SK-N-DZ (cell line): ENCODE data around the gene RPL7A. TPM values are rescaled to one million over a fixed set of nuclear protein-coding genes. Genes with fewer than 3 reads are reported as not detected.
"Not testable (repeated sequence)": the region's sequence is repeated elsewhere in the genome, so short reads cannot be mapped to it uniquely, and the experiment has no call there.

ENCODE experiments used
- DNase-seq: peaks from one replicate; pipeline ENCODE4 v3.0.0-alpha.2; 2015; ENCODE audit warnings: low spot score
- polyA plus RNA-seq, 2 experiments: library from polyadenylated mRNA; depleted of rRNA; stranded (reverse); fragments of >200 nt; gene quantifications; 2 replicates each; pipeline ENCODE4 v1.2.3, GENCODE V29; 2014

Gene RPL7A
- 3,794 and 4,325 TPM in 2 replicates for polyA plus RNA-seq (2014; cell fraction: cytosol; rRNA removed)
- polyA plus RNA-seq (2014; cell fraction: nucleus; rRNA removed), result 2,303 and 2,962 TPM in 2 replicates

- DNase-seq, result peak; percentile 98
Observed at GRCh38 chr9:133347985-133348717, at the start of gene RPL7A, which contains the start of gene MED22. Gene RPL7A (plus strand): TSS chr9:133348218. CDS start chr9:133348244, 26 bp downstream. Gene MED22 (minus strand): TSS chr9:133348131. CDS start chr9:133346662, 1,469 bp downstream.

GRCh38 chr9:133299996-133300395, 48.0 kb upstream of the RPL7A start:
- DNase-seq, result not testable (repeated sequence)

GRCh38 chr9:133301253-133302230, 46.5 kb upstream of the RPL7A start:
- no peak for DNase-seq

- no peak for DNase-seq
Observed at GRCh38 chr9:133303266-133304157, 44.5 kb upstream of the RPL7A start.

DNA sequence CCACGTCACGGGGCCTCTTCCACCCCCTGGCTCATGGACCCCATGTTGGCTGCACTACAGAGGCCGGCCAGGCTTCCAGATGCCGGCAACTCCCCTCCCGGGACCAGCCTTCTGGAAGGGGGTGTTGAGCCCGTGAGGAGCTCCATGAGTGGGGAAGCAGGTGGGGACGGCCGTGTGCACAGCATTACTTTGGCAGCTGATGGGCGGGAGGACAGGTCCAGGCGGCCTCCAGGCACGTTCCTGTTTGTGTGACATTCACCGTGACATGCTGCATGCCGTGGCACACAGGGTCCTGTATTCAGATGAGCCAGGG, 43.9 kb upstream of the RPL7A start:
- DNase-seq, result no peak

GRCh38 chr9:133304477-133305377, 43.3 kb upstream of the RPL7A start:
- DNase-seq, result no peak

GRCh38 chr9:133305731-133306130, 42.3 kb upstream of the RPL7A start:
- DNase-seq, result no peak

DNA sequence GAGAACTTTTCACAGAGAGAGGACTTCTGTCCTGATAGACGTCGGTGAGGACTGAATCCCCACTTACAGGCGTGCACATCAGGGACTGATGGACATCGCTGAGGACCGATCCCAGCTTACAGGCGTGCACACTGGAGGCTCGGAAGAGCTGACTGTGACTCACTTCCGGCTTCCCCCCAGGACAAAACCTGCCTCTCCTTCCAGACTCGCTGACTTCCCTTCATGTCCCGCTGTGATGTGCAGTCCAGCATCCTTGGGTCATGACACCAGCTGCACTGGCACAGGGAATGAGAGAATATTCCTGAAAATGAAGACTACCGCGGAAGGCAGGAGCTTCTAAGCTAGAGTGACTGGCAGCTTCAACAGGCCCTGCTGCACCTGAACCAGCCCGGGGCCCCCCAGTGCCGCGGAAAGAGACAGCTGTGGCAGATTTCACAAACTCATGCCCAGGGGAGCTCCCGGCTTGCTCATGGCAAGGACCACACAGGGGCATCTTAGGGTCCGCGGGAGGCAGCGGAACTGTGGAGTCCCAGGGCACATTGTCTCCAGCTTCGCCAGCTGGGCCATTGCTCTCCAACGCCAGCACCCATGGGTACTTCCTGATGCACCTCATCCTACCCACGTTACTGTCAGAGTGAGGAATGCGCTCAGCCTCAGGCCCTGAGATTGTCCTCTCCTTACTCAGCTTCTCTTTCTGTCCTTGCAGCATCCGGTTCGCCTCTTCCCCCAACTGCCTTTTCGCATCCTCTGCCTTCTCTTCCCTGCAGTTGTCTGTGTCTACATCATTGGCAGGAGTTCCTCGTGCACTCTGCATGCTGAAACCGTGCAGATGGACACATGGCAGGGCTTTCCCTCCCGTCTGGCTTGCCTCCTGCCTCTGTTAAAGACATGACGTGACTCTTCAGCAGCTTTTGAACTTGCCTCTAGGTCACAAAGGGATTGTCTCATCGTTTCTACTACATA, 41.5 kb upstream of the RPL7A start:
- no peak for DNase-seq

GRCh38 chr9:133307301-133307700, 40.7 kb upstream of the RPL7A start:
- DNase-seq, result no peak

DNA sequence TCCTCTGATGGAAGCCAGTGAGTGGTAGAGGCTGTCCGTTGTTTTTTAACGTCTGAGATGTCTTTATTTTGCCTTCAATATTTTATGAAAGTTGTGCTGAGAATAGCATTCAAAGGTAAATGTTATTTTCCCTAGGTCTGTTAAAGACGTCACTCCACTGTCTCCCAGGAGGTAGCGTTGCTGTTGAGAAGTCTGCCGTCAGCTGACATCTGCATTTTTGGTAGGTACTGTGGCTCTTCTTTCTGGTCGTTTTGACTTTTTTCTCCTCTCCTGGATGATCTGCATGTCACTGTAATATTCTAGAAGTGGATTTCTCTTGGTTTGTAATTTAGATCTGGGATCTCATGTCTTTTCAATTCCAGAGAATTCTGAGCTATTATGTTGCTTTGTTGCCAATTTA, 38.4 kb upstream of the RPL7A start:
- DNase-seq, result no peak

DNA sequence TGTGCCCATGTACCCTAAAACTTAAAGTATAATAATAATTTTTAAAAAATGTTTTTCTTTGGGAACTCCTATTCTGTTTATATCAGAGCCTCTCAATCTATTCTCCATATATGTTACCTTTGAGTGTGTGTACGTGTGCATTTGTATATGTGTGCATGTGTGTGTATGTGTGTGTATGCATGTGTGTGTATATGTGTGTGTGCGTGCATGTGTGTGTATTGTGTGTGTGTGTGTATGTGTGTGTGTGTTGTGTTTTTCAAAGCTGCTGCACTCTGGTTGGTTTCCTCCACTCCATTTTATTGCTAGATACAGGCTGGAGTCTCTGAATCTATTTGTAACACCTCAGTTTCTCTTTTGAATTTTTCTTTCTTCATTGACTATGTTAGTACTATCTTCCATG, 32.0 kb upstream of the RPL7A start:
- DNase-seq, result no peak

DNA sequence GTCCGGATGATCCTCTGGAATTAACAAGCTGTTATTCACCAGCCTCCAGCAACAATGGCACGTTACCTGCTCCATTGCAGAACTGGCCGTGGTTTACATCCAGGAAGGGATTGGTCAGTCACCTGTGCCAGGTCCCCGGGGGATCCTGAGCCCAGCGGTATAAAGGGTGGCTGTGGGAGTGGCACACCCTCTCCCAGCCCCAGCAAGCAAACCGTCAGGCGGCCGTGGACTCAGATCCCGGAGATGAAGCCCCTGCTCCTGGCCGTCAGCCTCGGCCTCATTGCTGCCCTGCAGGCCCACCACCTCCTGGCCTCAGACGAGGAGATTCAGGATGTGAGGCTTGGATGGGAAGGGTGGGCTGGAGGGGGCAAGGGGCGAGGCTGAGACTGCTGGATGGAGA, 30.5 kb upstream of the RPL7A start:
- not testable (repeated sequence) for DNase-seq

GRCh38 chr9:133320421-133320881, 27.6 kb upstream of the RPL7A start:
- DNase-seq, result no peak

DNA sequence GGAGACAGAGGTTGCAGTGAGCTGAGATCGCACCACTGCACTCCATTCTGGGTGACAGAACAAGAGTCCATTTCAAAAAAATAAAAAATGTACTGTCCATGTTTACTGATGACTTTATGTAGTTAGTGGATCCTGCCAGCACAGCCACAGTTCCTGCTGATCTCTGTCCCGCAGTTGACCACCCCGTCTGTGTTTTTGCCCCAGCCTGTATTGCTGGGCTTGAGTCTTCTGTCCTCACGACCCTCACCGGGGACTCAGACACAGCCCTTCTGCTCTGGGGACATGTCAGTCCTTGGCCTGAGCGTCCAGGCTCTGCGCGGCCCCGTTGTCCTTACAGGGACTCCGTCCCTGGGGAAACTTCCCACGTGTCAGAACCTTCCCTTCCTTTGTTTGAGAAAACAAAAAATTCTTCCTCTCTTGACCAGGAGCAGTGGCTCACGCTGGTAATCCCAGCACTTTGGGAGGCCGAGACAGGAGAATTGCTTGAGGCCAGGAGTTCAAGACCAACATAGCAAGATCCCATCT, 26.5 kb upstream of the RPL7A start:
- no peak for DNase-seq

DNA sequence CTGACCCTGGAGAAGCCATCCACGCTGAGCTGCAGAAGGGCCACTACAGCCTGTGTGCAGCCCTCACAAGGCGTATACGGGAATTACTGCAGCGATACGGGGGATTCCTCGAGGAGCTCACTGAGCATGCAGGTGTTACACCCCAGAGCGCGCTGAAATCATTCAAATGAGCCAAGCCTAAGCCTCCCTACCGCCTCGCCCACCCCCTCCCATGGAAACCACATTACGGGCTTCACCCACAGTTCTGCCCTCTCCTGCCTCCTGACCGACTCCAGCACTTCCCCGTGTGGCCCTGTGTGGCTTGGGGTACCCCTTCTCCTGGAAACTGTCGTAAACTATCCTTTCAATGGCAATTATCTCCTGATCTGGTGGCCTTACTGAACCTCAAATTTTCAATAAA, 25.3 kb upstream of the RPL7A start:
- DNase-seq, result no peak

- no peak for DNase-seq
Observed at GRCh38 chr9:133323211-133323610, 24.8 kb upstream of the RPL7A start.

- DNase-seq, result no peak
Observed at GRCh38 chr9:133323991-133324703, 23.9 kb upstream of the RPL7A start.

GRCh38 chr9:133327021-133327420, 21.0 kb upstream of the RPL7A start:
- DNase-seq, result not testable (repeated sequence)
